Measurements from ENCODE around the gene SPRR5. TPM values are rescaled to one million over a fixed set of nuclear protein-coding genes. Genes with fewer than 3 reads are reported as not detected.

Gene SPRR5
- total RNA-seq, 1 donor from 2014 or later = not detected

DNA sequence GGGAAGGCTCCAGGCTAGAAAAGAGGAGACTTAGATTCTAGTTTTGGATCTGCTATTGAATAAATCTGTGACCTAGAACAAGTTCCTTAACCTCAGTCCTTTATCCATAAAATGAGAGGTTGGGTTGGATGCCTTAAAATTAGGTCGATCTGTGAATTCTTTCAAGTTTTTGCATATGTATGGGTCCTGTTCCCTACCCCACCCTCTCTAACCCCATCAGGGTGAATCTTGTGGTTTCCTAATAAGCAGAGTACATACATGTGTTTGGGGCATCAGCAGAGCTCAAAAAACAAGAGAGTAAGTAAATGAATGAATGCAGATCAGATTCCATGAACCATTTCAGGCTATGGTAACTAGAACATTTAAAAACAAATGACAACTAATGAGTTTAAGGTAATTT lies 29.7 kb downstream of the SPRR5 start:
- intact Hi-C loops (cut with DNase I) = no loop called here
- DNase-seq (ENCODE audit: low spot score) = no peak
- ATAC-seq = no peak

DNA sequence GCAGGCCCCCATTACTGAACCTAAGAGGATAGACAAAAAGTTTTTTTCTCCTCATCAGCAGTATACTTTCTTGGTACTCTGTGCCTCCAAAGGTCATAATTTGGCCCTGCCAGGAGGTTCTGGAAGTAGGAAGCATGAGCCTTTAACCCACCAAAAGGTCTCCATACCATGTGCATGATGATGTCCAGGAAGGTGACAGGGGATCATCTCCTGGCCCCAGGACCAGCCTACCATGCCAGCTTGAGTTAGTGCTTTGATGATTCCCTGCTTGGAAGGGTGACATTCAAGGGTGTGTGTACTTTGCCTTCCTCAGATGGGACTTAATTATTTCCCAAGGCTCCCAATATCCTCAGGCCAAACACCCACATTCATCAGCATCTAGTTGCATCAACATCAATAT lies 30.6 kb downstream of the SPRR5 start:
- intact Hi-C loops (cut with DNase I) = no loop called here
- DNase-seq (ENCODE audit: low spot score) (no peak), ATAC-seq (no peak)

DNA sequence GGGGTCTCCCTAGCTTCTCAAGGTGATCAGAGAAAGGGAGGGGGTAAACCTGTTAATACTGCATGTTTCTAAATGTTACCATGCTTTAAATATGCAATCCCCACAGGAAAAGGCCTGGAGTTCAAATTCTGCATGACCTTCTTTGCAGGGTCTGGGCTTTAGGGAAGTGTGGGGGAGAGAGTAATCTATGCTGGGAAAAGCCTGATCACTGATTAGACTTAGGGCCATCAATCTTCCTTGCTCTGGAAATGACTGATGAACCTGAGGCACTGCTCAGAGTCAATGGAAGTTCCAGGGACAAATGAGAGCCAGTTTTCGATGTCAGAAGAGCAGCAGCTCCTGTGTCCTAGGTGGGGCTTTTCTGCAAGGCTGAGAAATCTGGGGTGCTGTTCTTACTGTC lies 33.7 kb downstream of the SPRR5 start:
- ATAC-seq = no peak
- intact Hi-C loops (cut with DNase I) = no loop called here

DNA sequence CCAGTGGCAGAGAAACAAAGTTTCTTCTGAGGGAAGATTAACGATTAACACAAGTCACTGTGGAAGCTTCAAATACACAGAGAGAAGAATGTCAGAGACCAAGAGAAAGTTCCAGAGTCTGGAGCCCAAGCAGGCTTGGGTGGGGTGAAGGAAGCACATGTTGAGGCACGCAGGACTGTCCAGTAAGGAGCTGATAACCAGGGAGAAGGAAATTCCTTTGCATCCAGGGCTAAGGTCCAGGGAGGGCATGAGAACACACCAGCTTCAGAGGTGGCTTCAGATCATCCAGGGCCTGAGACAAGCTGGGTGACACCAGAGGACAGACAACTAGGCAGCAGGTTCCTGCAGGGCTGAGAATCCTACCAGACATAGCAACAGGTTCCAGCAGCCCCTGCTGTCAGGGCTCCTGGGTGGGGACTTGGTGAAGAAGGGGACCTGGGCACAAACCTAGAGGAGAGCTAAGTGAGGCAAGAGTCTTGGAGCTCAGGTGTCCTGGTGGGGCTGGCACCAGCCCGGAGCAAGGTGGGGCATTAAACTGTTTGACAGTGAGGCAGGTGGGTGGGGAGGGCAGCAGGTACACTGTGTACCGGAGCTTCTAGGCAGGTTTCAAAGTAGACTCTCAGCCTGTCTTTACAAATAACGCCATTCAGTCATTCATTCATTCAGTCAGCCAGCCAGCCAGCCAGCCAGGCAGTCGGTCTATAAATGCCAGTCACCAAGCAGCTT lies 34.3 kb downstream of the SPRR5 start:
- intact Hi-C loops (cut with DNase I) = no loop called here
- DNase-seq (ENCODE audit: low spot score) = no peak
- ATAC-seq = no peak

More for the DNA sequence above, 33.7 kb downstream of the SPRR5 start:
- DNase-seq (ENCODE audit: low spot score) = no peak

DNA sequence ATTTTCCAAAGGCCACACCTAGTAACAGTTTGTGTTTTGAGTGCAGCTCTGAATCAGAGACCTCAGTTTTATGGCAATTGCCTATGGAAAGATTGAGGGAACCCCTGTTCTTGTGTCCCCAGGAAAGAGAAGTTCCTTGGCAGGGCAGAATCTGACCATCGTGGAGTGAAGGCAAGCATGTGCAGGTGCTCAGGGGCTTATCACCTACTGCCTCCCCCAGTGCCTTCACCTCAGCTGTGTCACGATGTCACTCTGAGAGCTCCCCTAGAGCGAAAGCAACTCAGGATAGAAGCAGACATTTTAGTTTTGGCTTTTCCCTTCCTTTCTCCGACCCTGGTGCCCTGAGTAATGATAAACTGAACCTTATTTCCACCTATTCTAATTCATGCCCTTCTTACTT lies 35.1 kb downstream of the SPRR5 start:
- ATAC-seq (no peak), DNase-seq (ENCODE audit: low spot score) (no peak)
- intact Hi-C loops (cut with DNase I) = no loop called here

DNA sequence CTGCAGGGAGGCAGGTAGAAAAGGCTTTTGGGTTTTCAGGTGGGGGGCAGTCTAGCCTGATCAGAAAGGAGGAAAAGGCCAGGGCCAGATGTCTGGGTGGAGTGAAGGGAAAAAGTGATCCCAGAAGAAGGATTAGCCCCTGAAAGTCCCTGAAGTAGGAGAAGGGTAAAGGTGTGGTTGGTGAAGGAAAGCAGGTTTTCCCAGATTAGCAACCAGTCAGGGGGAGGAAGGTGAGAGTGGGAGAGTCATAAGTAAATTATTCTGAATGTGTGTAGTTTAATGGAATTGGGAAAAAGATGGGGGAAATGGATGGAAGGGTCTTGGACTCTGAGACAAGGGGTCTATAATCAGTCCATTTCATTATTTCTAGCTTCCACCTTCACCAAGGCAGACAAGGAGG lies 36.2 kb downstream of the SPRR5 start:
- intact Hi-C loops (cut with DNase I) = no loop called here
- ATAC-seq (no peak), DNase-seq (ENCODE audit: low spot score) (no peak)

DNA sequence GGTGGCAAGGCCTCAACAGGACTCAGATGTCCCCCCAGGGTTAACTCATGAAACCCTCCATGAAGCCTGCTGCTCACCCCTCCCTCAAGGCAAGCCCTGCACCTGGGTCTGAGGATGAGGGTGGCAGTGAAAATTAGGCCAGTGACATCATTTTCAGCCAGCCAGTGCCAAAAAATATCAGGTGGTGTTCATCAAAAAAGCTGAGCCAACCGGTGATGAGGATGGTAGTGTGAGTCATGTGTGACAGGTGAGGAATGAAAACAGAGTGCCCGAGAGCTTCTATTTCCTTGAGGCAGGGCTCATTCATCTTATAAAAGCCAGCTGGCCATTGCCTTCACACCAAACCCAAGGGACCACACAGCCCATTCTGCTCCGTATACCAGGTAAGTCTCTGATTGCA lies 36.7 kb downstream of the SPRR5 start, which contains the start of gene SPRR1A:
TSS of gene SPRR1A (plus strand) at position 339 of the 400 bp plus-strand sequence. CDS start 1,150 bp downstream, outside the sequence.
- intact Hi-C loops (cut with DNase I) = no loop called here
- DNase-seq (ENCODE audit: low spot score) (no peak), ATAC-seq (no peak)

DNA sequence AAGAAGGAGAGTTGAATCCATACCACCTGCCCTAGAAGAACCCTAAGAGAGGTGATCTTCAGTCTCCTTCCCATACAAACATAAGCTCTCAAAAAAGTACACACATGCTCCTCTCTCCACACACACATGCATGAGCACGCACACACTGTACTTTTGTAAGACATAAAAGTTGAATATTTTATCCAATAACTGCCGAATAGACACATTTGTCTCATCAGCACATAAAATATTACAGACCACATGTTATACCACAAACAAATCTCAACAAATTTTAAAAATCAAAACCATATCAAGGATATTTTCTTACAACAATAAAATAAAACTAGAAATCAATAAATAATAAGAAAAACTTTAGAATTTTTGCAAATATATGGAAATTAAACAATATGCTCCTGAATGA lies 39.6 kb downstream of the SPRR5 start:
- ATAC-seq = no peak
- DNase-seq (ENCODE audit: low spot score) = no peak
- intact Hi-C loops (cut with DNase I) = no loop called here

DNA sequence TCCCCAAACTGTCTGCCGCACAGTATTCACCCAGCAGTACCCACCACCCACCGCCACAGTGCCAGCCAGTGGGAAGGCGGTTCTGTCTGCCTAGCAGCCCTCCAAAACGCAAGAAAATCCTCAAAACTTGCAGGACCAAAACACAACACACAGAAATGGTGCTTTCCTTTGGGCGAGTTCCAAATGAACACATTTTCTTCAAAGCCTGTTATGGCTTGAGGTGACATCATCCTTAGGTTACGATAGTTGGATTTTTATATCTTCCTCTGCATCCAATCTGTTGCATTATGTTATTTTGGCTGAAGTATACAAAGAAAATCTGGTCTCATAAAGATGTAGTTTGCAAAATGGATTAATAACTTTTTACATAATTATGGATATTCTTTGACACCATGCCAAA lies 46.2 kb downstream of the SPRR5 start:
- intact Hi-C loops (cut with DNase I) = no loop called here
- DNase-seq (ENCODE audit: low spot score) = no peak
- ATAC-seq = no peak

DNA sequence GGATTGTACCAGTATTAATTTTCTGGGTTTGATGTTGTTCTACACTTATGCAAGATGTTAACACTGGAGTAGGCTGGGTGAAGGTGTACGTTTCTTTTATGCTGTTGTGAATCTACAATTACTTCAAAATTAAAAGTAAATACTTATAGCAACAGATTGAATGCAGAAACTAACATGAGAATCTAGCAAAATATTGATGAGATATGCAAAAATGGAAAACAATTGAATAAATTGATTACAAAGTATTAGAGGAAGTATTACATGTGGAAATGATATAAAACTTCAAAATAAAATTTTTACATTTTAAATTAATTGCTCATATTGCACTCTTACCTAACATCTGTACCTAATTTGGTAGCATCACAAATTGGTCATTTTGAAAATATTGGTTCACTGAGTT lies 48.8 kb downstream of the SPRR5 start:
- ATAC-seq (no peak), DNase-seq (ENCODE audit: low spot score) (no peak)
- intact Hi-C loops (cut with DNase I) = no loop called here

DNA sequence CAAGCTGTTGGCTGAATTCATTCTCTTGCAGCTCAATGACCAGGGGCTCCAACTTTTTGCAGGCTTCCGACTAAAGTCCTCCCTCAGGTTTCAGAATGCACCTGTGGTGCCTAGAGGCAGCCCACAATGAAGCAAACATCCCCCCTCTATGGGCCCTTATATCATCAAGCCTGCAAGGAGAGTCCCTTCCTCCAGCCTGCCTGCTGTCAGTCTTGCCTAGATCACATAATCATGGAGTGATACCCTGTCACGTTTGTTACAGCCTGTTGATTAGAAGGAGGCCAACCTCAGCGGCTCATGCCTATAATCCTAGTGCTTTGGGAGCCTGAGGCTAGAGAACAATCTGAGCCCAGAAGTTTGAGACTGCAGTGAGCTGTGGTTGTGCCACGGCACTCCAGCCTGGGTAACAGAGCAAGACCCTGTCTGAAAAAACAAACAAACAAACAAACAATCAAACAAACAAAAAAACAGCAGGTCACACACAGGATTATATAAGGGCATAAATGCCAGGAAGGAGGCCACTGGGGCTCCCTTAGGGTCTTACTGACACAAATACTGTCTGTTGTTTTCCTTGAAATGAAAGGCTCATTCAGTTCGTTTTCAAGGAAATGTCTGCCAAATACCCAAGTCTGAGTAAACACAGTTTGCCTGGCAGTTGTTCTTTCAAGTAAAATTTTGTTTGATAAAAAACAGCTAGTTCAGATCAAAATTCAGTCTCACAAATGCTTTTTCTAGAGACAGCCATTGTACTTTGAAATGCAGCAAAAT lies 49.8 kb downstream of the SPRR5 start:
- ATAC-seq (no peak), DNase-seq (ENCODE audit: low spot score) (no peak)
- intact Hi-C loops (cut with DNase I) = no loop called here

DNA sequence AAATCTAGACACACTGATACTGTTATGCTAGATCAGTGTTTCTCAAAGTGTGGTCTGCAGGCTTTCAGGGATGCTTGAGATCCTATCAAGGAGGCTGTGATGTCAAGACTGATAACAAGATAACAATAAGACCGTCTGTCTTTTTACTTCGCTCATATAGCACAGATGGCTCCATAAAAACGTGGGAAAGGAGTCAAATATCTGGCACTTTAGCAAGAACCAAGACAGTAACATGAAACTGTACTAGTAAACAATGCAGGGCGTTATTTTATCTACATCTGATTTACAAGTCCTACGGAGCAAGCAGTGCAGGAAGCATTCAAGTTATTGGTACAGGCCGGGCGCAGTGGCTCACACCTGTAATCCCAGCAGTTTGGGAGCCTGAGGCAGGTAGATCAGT lies 50.9 kb downstream of the SPRR5 start:
- intact Hi-C loops (cut with DNase I) = no loop called here
- DNase-seq (ENCODE audit: low spot score) = no peak
- no peak for ATAC-seq

DNA sequence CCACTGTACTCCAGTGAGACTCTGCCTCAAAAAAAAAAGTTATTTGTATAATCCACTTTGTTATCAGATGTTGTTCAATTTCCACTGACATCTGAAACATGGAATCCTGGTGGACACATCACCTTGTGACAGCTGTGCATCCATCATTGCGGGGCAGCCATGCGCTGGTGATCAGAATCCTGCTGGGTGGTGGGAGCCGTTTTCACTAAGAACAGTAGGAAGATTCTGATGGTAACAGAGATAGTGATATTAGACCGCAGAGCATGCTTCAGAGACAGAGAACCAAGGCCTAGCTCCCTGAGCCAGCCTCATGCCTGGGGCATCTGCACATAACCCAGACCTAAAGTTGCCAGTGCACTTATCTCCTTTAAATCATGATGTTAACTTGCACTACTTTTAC lies 51.5 kb downstream of the SPRR5 start:
- intact Hi-C loops (cut with DNase I) = no loop called here
- DNase-seq (ENCODE audit: low spot score) (no peak), ATAC-seq (no peak)

Other genes starting within 250 kb of the SPRR5 start
- not detected for gene LCE2A, start 248.9 kb upstream of the SPRR5 start, total RNA-seq
- gene LCE4A, start 239.0 kb upstream of the SPRR5 start, total RNA-seq = not detected
- gene KPRP, start 189.2 kb upstream of the SPRR5 start, total RNA-seq = not detected
- not detected for gene LCE1F, start 172.1 kb upstream of the SPRR5 start, total RNA-seq
- not detected for gene LCE1E, start 160.9 kb upstream of the SPRR5 start, total RNA-seq
- not detected for gene LCE1D, start 150.5 kb upstream of the SPRR5 start, total RNA-seq
- gene LCE1C, start 140.6 kb upstream of the SPRR5 start, total RNA-seq = not detected
- gene LCE1B, start 135.2 kb upstream of the SPRR5 start, total RNA-seq = not detected
- not detected for gene LCE1A, start 119.7 kb upstream of the SPRR5 start, total RNA-seq
- not detected for gene LCE6A, start 104.3 kb upstream of the SPRR5 start, total RNA-seq
- not detected for gene LCE7A, start 87.2 kb upstream of the SPRR5 start, total RNA-seq
- not detected for gene SMCP, start 68.9 kb upstream of the SPRR5 start, total RNA-seq
- not detected for gene IVL, start 38.7 kb upstream of the SPRR5 start, total RNA-seq
- gene SPRR4, start 23.4 kb downstream of the SPRR5 start, total RNA-seq = not detected
- not detected for gene SPRR1A, start 36.9 kb downstream of the SPRR5 start, total RNA-seq
- 0.45 TPM for gene SPRR3, start 54.5 kb downstream of the SPRR5 start, total RNA-seq
- gene SPRR1B, start 84.0 kb downstream of the SPRR5 start, total RNA-seq = not detected
- gene SPRR2D, start 93.9 kb downstream of the SPRR5 start, total RNA-seq = not detected
- gene SPRR2A, start 110.3 kb downstream of the SPRR5 start, total RNA-seq = 0.67 TPM
- not detected for gene SPRR2B, start 124.4 kb downstream of the SPRR5 start, total RNA-seq
- not detected for gene SPRR2E, start 147.3 kb downstream of the SPRR5 start, total RNA-seq
- not detected for gene SPRR2F, start 166.3 kb downstream of the SPRR5 start, total RNA-seq
- gene SPRR2G, start 203.7 kb downstream of the SPRR5 start, total RNA-seq = not detected

Measured in sciatic nerve (tissue), 2 donors.